Epithelial cell of prostate (primary cell): ENCODE measurements around the gene NCAPG2.

Experiments used
- DNase-seq: peaks from one replicate; pipeline ENCODE4 v3.0.0-alpha.2; 2011; ENCODE audit warnings: low read depth, low spot score
- H3K27ac ChIP-seq: fragments of 450-650 bp; 2 replicates; pipeline ENCODE4 v1.5.1; 2017; ENCODE audit warnings: mild to moderate bottlenecking

NCAPG2 gene

GRCh38 chr7:158585721-158586498 lies 118.7 kb downstream of the NCAPG2 start:
- DNase-seq: no peak
- H3K27ac ChIP-seq: no peak overlapping the region

- no peak overlapping the region for H3K27ac ChIP-seq
- DNase-seq: no peak
These were observed 120.2 kb downstream of the NCAPG2 start for GRCh38 chr7:158584407-158584806.

- no peak overlapping the region for H3K27ac ChIP-seq
- DNase-seq: no peak
These were observed 120.8 kb downstream of the NCAPG2 start for GRCh38 chr7:158583810-158584209.

- DNase-seq: no peak
- H3K27ac ChIP-seq: peak overlapping the region; percentile 35
These were observed 121.5 kb downstream of the NCAPG2 start for GRCh38 chr7:158583143-158583542.

- DNase-seq: no peak
- H3K27ac ChIP-seq: peak overlapping the region; percentile 53
These were observed 122.5 kb downstream of the NCAPG2 start for GRCh38 chr7:158582089-158582456.

GRCh38 chr7:158581440-158582088 lies 123.0 kb downstream of the NCAPG2 start:
- DNase-seq: peak; percentile 26
- H3K27ac ChIP-seq: peak overlapping the region; percentile 53
